ENCODE measurements around the gene DCP1A.
A peak's percentile ranks its signal among the peaks of the same experiment; 100 is the strongest.
"Not testable (repeated sequence)": the region's sequence is repeated elsewhere in the genome, so short reads cannot be mapped to it uniquely, and the experiment has no call there.

The DCP1A gene

DNA sequence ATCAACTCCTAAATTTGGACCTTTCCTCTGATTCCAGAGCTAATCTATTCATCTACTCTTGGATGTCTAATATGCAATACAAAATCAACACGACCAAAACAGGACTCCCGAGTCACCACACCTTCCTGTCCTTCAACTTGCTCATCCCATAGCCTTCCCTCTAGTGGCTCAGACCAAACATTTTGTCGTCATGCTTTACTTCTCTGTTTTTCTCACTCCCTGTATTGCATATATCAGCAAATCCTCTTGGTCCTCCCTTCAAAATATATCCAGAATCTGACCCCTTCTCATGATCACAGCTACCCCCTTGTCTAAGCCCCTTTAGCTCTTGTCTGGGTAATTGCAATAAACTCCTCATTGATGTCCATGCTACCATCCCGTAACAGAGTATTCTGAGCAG lies 30.5 kb upstream of the DCP1A start:
- H3K4me1 Mint-ChIP-seq, result no peaks in the 10 kb centered on the region
- peaks cover 14% of the 10 kb centered on the region for H3K27me3 Mint-ChIP-seq (ENCODE audit: low read depth, poor library complexity)
- TF ChIP-seq CTCF (IDR thresholded peaks at IDR 0.05), result no peak
- DNase-seq, result no peak
- no peak overlapping the region for H3K27ac Mint-ChIP-seq
- H3K36me3 Mint-ChIP-seq (ENCODE audit: low read depth), result no peaks in the 10 kb centered on the region
- H3K9me3 Mint-ChIP-seq, result no peaks in the 10 kb centered on the region
- H3K4me3 Mint-ChIP-seq, result no peak overlapping the region

DNA sequence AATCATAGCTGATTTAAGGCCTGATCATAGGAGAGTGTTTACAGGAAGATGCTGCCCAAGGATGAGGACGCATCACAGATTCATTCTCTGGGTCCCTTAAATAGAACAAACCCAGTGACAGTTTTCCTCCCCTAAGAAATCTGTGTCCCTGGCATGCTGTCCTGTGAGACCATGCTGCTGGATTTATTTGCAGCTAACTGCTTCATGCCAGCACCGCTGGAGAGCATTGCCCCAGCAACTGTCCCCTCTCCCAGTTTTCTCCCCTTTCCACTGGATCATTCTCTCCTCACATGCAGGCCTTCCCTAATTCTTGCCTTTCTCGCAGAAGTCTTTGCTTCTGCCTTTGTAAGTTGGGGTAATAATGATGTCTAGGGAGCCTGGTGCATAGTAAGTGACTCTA lies 29.3 kb upstream of the DCP1A start:
- peaks cover 5% of the 10 kb centered on the region for H3K9me3 Mint-ChIP-seq
- H3K36me3 Mint-ChIP-seq (ENCODE audit: low read depth), result no peaks in the 10 kb centered on the region
- DNase-seq, result no peak
- H3K4me1 Mint-ChIP-seq, result no peaks in the 10 kb centered on the region
- peaks cover 9% of the 10 kb centered on the region for H3K27me3 Mint-ChIP-seq (ENCODE audit: low read depth, poor library complexity)
- H3K4me3 Mint-ChIP-seq, result no peak overlapping the region
- no peak overlapping the region for H3K27ac Mint-ChIP-seq
- no peak for TF ChIP-seq CTCF (IDR thresholded peaks at IDR 0.05)

- Mint-ChIP-seq H3K36me3 (ENCODE audit: low read depth) (peaks cover 5% of the 10 kb centered on the region), H3K27me3 (ENCODE audit: low read depth, poor library complexity) (peaks cover 5% of the 10 kb centered on the region), H3K9me3 (peaks cover 12% of the 10 kb centered on the region), H3K4me3 (no peak overlapping the region), H3K4me1 (peaks cover 6% of the 10 kb centered on the region), H3K27ac (no peak overlapping the region)
- TF ChIP-seq CTCF (IDR thresholded peaks at IDR 0.05), result peak; percentile 81
- DNase-seq, result peak; percentile 83
Observed at GRCh38 chr3:53375019-53375418, 27.7 kb upstream of the DCP1A start.

DNA sequence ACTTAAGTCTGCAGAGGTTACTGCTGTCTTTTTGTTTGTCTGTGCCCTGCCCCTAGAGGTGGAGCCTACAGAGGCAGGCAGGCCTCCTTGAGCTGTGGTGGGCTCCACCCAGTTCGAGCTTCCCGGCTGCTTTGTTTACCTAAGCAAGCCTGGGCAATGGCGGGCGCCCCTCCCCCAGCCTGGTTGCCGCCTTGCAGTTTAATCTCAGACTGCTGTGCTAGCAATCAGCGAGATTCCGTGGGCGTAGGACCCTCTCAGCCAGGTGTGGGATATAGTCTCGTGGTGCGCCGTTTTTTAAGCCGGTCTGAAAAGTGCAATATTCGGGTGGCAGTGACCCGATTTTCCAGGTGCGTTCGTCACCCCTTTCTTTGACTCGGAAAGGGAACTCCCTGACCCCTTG lies 23.4 kb upstream of the DCP1A start:
- H3K4me3 Mint-ChIP-seq; H3K36me3 Mint-ChIP-seq (ENCODE audit: low read depth); H3K27ac Mint-ChIP-seq; H3K27me3 Mint-ChIP-seq (ENCODE audit: low read depth, poor library complexity); H3K4me1 Mint-ChIP-seq; DNase-seq: not testable (repeated sequence)
- peaks cover 12% of the 10 kb centered on the region for H3K9me3 Mint-ChIP-seq

GRCh38 chr3:53361852-53362251 lies 14.5 kb upstream of the DCP1A start:
- no peak overlapping the region for H3K27ac Mint-ChIP-seq
- H3K36me3 Mint-ChIP-seq (ENCODE audit: low read depth), result no peaks in the 10 kb centered on the region
- no peak for TF ChIP-seq CTCF (IDR thresholded peaks at IDR 0.05)
- H3K9me3 Mint-ChIP-seq, result peaks cover 10% of the 10 kb centered on the region
- H3K4me3 Mint-ChIP-seq, result no peak overlapping the region
- peaks cover 4% of the 10 kb centered on the region for H3K27me3 Mint-ChIP-seq (ENCODE audit: low read depth, poor library complexity)
- no peak for DNase-seq
- H3K4me1 Mint-ChIP-seq, result no peaks in the 10 kb centered on the region

- no peak for TF ChIP-seq CTCF (IDR thresholded peaks at IDR 0.05)
Observed at GRCh38 chr3:53357458-53357857, 10.1 kb upstream of the DCP1A start.

More at GRCh38 chr3:53357458-53357857, 10.1 kb upstream of the DCP1A start:
- no peaks in the 10 kb centered on the region for H3K36me3 Mint-ChIP-seq (ENCODE audit: low read depth)
- H3K9me3 Mint-ChIP-seq, result no peaks in the 10 kb centered on the region
- H3K4me3 Mint-ChIP-seq, result no peak overlapping the region
- no peaks in the 10 kb centered on the region for H3K4me1 Mint-ChIP-seq
- peaks cover 4% of the 10 kb centered on the region for H3K27me3 Mint-ChIP-seq (ENCODE audit: low read depth, poor library complexity)
- H3K27ac Mint-ChIP-seq, result no peak overlapping the region
- no peak for DNase-seq
